OCI-LY7 (cell line): Measurements from ENCODE around the gene PRR30.

ENCODE experiments used
- EZH2phosphoT487 ChIP-seq: fragments of 200-600 bp; sonication (generic); IDR thresholded peaks from 2 replicates; pipeline ENCODE4 v1.6.1; 2018; ENCODE audit warnings: low read depth, borderline replicate concordance, mild to moderate bottlenecking, mixed run types, antibody characterized with exemption, low read length, moderate library complexity, mixed read lengths
- TF ChIP-seq, protein P1 (sequence below): fragments of 200-600 bp; sonication (generic); conservative IDR thresholded peaks from 2 replicates; pipeline ENCODE4 v1.5.1; 2014; ENCODE audit warnings: mild to moderate bottlenecking, antibody characterized with exemption, low read length, moderate library complexity, mixed read lengths

DNA sequence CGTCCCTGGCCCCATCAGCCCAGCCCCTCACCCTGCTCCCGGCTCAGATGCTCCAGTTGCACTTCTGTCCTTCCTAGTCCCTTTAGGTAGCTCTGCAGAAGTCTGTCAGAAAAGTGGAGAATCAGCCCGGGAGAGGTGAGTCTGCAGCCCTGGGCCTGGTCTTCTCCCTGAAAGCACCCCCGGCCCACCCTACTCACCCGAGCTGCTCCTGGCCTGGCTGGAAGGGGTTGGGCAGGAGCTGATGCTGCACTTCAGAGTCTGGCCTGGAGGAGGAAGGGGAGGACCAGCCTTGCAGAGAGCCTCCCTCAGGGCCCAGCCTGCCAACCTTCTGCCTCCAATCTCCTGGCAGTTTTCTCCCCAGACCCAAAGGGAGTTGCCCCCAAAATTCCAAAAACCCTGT, 36.9 kb downstream of the PRR30 start:
- TF ChIP-seq, protein P1, sequence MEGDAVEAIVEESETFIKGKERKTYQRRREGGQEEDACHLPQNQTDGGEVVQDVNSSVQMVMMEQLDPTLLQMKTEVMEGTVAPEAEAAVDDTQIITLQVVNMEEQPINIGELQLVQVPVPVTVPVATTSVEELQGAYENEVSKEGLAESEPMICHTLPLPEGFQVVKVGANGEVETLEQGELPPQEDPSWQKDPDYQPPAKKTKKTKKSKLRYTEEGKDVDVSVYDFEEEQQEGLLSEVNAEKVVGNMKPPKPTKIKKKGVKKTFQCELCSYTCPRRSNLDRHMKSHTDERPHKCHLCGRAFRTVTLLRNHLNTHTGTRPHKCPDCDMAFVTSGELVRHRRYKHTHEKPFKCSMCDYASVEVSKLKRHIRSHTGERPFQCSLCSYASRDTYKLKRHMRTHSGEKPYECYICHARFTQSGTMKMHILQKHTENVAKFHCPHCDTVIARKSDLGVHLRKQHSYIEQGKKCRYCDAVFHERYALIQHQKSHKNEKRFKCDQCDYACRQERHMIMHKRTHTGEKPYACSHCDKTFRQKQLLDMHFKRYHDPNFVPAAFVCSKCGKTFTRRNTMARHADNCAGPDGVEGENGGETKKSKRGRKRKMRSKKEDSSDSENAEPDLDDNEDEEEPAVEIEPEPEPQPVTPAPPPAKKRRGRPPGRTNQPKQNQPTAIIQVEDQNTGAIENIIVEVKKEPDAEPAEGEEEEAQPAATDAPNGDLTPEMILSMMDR, result no peak
- TF ChIP-seq EZH2phosphoT487, result no peak
